CD4-positive, alpha-beta T cell treated with Interleukin-15 for 1 hour (primary cell): Measurements from ENCODE around the gene STARD7.
"Not testable (repeated sequence)": the region's sequence is repeated elsewhere in the genome, so short reads cannot be mapped to it uniquely, and the experiment has no call there.

Experiments
- DNase-seq: peaks from one replicate; pipeline ENCODE4 v3.0.0-alpha.2; 2020

The STARD7 gene

GRCh38 chr2:96191937-96192670 is 16.5 kb downstream of the STARD7 start:
- DNase-seq, result no peak

DNA sequence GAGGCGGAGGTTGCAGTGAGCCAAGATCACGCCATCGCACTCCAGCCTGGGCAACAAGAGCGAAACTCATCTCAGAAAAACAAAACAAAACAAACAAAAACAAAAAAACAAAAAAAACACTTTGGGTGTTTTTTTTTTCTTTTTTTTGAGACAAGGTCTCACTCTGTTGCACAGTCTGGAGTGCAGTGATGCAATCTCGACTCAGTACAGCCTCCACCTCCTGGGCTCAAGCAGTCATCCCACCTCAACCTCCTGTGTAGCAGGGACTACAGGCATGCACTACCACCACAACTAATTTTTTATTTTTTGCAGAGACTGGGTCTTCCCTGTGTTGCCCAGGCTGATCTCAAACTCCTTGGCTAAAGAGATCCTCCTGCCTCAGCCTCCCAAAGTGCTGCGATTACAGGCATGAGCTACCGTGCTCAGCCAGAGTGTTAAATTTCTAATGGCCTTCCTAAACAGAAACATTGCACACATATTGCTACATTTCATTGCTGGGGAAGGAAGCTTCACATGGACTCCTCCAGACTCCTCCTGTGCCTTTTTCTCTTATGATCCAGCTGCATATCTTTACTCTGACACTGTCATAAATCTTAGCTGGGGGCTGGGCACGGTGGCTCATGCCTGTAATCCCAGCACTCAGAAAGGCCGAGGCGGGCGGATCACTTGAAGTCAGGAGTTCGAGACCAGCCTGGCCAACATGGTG is 19.7 kb downstream of the STARD7 start:
- DNase-seq, result no peak

DNA sequence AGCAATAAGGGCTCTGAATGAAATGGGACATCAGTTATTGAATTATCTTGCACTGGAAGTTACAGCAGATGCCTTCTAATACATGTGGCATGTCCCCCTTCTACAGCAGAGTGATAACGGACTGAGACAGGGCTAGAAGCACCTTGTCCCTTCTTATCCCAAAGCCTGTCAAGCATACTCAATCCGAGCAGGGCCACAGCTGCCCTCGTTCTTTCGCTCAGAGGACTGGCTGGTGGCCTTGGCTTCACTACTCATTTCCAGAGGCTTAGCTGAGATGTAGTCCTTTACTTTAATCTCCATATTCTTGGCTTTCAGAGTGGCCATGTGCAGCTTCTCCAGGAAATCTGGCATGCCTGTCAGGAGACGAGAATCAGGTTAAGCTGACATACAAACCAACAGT is 22.1 kb downstream of the STARD7 start:
- no peak for DNase-seq

DNA sequence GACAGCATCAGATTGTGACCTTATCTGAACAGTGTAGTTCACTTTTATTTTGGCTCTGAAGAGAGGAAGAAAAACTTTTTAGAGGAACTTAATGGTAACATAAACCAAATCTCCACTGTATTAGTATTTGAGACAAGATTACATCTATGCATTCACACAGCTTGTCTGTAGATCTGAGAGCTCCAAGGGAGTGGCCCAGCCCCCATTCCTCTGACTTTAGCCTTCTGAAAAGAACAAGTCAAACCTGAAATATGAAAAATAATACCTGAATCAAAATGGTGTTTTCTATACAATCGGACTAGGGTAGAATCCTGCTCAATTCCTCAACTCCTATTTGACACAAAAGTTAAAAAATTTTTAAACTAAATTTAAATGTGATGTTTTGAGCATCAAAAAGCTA is 23.1 kb downstream of the STARD7 start:
- no peak for DNase-seq

DNA sequence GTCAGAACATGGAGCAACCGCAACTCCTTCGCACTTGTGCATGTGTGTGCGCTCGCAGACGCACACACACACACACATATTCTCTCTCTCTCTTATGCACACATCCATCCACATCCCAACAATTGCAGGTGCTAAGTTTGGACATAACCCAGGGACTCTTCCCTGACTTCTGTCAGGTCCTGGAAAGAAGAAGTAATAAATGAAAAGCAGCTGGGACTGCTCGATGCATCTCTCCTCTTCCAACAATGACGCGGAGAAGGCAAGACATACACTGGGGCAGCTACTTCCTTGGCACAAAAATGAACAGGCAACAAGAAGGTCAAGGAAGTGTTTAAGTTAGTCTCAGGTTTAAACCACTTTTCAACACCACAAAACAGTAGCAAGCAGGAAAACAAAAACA is 23.6 kb downstream of the STARD7 start:
- no peak for DNase-seq

- no peak for DNase-seq
Measured at GRCh38 chr2:96184188-96184587, 24.4 kb downstream of the STARD7 start.

- DNase-seq, result no peak
Measured at GRCh38 chr2:96181529-96181928, 27.1 kb downstream of the STARD7 start.

DNA sequence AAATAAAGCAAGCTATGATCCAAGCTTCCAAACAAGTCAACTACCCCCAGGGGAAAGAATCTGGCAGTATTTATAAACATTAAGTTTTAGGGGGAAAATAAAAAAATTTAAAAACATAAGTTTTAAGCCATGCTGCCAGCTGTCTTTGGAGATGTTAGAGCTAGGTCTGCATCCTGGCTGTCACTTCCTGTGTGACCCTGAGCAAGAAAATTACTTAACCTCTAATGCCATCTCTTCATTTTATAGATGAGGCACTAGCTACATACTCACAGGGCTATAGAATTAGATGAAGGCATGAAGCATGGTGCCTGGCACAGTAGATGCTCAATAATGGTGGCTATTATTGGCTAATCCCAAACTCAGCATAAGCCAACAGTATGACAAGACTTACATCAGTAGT is 28.1 kb downstream of the STARD7 start:
- no peak for DNase-seq

GRCh38 chr2:96180002-96180401 is 28.6 kb downstream of the STARD7 start:
- DNase-seq, result no peak

DNA sequence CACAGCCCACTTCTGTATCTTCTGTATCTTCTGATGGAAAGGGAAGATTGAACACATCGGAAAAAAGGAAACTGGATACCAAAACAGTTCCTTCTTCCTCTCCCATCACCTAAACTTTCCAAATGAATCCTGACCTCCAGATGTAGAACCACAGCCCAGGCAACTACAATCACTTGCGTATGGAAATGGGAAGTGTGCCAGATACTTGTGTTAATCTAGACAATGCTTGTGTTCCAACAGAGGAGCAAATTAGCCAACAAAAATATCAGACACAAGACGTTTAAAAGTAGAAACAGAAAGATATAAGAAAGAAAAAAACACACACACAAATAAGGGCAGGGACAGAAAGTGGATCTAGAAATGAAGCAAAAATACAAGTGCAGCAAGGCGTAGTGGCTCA is 32.0 kb downstream of the STARD7 start:
- DNase-seq, result no peak

DNA sequence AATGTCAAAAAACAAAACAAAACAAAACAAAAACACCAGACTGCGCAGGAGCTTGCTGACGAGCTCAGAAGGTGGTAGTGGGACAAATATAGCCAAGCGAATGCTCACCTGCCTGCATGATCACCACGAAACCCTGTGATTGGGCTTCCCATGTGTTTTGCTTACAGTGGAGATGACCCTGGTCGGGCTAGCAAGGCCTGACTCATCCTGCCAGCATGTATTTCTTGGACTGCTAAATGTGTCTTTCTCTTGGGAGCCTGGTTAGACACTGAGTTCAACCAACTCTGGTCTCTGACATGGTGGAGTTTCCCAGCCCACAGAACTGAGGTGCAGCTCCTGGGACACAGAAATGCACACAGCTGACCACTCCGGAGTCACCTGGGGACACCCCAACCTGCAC is 32.7 kb downstream of the STARD7 start:
- no peak for DNase-seq

DNA sequence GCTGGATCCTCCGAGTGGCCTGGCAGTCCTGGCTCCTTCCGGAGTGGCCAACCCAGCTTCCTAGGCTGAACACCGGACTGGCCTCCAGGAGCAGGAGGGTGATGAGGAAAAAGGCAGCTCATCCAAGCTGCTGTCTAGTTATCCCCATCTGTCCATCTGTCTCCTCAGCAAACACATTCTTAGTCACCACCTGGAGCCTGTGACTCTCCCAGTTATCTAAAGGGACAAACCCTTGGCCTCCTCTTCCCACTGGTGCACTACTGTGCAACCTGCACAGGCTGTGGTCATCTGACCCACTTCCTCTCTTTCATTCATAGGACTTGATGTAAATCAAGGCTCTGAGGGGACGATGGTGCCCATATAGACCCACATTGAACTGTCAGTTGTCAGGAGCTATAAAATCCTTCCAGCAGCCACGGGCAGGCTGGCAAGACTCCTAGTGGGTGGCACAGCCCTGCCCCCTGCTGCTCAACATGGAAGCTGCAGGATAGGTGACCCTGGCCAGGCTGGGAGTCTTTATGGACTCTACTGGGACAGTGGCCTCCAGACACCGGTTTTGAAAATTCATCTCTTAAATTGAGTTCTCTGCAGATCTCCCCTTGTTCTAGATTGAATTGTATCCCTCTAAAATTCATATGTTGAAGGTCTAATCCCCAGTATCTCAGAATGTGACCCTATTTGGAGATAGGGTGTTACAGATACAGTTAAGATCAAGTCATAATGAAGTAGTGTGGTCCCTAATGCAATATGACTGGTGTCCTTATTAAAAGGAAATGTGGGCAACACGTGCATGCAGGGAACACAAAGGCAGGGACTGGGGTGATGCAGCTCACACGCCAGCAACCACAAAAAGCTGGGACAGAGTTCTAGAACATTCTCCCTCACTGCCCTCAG is 34.1 kb downstream of the STARD7 start:
- DNase-seq, result peak; percentile 82

DNA sequence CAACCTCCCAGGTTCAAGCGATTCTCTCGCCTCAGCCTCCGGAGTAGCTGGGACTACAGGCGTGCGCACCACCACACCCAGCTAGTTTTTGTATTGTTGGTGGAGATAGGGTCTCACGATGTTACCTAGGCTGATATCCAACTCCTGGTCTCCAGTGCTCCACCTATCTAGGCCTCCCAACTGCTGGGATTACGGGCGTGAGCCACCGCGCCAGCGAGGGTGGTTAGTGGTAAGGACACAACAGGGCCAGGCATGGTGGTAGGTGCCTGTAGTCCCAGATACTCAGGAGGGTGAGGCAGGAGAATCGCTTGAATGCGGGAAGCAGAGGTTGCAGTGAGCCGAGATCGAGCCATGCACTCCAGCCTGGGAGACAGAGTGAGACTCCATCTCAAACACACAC is 36.8 kb downstream of the STARD7 start:
- DNase-seq, result no peak

DNA sequence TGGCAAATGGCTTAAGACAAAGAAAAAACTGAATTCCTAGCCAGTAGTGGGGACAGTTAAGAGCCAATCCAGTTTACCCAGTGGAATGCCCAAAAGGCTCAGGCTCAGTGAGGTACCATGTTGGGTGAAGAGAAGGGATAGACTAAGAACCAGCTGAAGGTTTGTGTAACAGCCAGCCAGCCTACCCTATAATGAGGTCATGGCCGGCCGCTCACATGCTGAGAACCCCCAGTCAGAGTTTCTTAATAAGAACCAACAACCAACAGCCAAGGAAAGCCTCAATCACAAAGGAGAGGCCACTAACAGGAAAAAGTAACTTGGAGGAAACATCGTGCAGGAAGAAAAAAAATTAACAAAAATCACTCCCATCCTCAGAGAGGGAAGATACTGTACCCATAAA is 38.0 kb downstream of the STARD7 start:
- DNase-seq, result no peak

DNA sequence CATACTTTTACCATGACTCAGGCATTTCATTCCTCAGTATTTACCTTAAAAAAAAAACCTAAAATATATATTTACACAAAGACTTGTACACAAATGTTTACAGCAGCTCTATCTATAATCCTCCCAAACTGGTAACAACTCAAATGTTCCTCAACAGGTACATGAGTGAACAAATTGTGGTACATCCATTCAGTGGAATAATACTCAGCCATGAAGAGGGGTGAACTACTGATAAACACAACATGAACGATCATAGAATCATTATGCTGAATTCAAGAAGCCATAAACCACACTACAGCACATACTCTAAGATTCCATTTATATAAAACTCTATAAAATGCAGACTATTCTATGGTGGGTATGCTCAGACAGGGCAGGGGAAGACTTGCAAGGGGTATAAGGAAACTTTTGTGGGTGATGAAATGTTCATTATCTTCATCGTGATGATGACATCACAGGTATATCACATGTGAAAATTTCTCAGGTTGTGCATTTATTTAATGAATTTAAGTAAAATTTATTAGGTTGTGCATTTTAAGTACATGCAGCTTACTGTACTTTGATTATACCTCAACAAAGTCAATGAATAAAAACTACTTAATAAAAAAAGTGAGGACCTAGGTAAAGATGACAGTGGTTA is 38.6 kb downstream of the STARD7 start:
- DNase-seq, result no peak

DNA sequence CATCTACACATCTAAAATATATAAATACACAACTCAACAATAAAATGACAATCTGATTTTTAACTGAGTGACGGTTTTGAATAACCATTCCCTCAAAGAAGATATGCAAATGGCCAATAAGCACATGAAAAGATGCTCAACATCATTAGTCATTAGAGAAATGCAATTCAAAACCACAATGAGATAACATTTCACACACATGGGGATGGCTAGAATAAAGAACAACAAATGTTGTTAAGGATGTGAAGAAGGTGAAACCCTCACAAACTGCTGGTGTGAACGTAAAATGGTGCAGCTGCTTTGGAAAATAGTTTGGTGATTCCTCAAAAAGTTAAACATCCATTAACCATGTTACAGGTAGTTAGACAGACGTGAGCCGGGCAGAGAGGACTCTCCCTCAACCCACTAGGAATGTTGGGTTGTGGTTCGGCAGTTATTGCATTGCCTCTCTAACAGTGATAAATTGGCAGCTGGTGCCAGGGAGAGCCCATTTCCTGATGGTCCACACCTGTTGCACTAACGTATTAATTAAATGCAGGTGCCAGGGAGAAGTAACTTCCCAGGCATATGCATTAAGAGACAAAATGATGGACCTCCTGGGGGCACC is 41.1 kb downstream of the STARD7 start:
- no peak for DNase-seq

DNA sequence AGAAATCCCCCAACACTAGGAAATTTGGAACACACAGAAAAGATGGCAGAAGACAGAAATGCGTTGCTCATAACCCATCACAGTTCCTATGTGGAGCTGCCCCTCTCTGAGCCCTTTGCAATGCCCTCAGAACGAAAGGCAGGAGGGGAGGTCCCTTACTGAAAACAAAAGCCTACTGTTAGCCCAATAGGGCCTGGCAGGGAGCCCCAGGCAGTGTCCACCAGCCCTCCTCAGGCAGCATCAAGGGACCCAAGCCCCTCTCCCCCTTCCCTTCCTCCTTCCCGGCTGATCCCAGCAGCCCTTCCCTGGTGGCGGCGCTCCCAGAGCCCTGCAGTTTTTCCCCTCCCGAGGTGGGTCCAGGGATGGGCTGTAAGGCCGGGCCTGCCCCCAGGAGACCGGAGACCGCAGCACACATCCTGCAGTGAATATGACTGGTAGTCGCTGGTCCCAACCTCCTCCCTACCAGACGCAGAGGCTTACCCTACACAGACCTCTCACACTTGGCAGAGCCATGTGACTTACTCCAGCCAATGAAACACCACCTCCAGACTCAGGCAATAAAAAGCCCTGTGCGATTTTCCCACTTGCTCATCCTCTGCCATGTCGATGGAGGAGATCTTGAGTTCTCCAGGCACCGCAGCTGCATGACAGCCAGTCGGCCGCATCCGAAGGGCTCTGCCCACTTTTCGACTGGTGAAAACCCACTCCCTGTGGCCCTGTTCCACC is 44.0 kb downstream of the STARD7 start:
- peak; percentile 69 for DNase-seq

- DNase-seq, result peak; percentile 74
Measured at GRCh38 chr2:96163768-96164429, 44.7 kb downstream of the STARD7 start.

- no peak for DNase-seq
Measured at GRCh38 chr2:96163415-96163767, 45.2 kb downstream of the STARD7 start.

- DNase-seq, result no peak
Measured at GRCh38 chr2:96161898-96162297, 46.7 kb downstream of the STARD7 start.

DNA sequence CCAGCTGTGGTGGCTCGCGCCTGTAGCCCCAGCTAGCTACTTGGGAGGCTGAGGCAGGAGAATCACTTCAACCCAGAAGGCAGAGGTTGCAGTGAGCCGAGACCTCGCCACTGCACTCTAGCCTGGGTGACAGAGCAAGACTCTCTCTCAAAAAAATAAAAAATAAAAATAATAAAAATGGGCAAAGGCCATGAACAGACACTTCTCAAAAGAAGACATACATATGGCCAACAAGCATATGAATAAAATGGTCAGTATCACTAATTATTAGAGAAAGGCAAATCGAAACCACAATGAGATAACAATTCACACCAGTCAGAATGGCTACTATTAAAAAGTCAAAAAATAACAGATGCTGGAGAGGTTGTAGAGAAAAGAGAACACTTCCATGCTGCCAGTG is 48.3 kb downstream of the STARD7 start:
- not testable (repeated sequence) for DNase-seq
